ENCODE results near the gene LRP6. TPM values are rescaled to one million over a fixed set of nuclear protein-coding genes. Genes with fewer than 3 reads are reported as not detected.
A peak's percentile ranks its signal among the peaks of the same experiment; 100 is the strongest.

LRP6 gene
- total and polyA plus RNA-seq, 2 of the 8 experiments (the other 6 are each of a cell fraction or from before 2014, with no cell fraction given), result 53.6 to 73.2 TPM

DNA sequence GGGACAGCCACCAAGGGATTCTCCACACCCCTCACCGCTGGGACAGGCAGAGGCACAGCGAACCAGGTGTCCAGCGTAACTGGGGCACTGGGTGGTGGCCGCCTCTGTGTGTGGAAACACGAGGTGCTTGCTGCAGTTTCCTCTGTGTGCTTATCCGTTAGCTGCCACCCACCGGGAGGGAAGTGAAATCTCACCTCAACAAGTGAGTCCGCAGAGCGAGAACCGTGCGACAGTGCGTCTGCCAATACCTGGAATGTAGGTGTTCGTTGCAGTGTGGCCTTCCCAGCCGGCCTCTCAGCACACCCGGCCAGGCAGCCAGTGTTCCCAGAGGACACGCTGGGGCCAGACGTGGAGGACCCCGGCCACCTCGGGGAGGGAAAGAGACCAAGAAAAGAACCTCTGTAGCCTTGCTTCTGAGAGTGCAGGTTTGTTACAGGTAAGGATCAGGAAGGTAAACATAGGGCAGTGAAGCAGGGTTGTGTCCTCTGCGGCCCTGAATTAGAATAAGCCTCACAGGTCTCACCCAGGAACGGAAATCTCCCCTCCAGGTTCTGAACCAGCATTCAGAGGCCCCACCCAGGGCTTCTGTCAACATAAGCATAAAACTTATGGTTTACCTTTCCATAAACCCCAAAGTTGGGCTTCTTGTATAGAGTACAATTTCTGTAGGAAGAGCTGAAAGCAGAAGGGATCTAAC lies 194.6 kb downstream of the LRP6 start:
- CTCF ChIA-PET (ENCODE audit: partially characterized antibody), result interaction anchor here (0.7 to 3.1 kb wide), 9 partner anchors 15 to 304 kb away, joined by 3 to 11 read pairs (median 3); no protein-coding TSS in a partner anchor
- WGBS, 2 experiments (ENCODE audit: extremely low coverage in 1 of 2, insufficient coverage in 1 of 2, insufficient read length in 1 of 2, insufficient replicate concordance in 2 of 2, low coverage in 1 of 2, low lambda C conversion rate in 2 of 2, missing lambda C conversion rate in 1 of 2), result 81% methylated on average over 19 of the region's 21 CpGs; no CpG with 5 or more reads in 1 of the 2 experiments
- no peak for TF ChIP-seq BACH1 (IDR thresholded peaks at IDR 0.05; ENCODE audit: low read length)
- TF ChIP-seq EGR1 (IDR thresholded peaks at IDR 0.05; ENCODE audit: borderline replicate concordance, low read depth, low read length), result no peak
- TF ChIP-seq CEBPB (IDR thresholded peaks at IDR 0.05; ENCODE audit: low read depth, low read length), result no peak
- TF ChIP-seq YY1 (IDR thresholded peaks at IDR 0.05; ENCODE audit: low read depth, low read length), result no peak
- no peak for TF ChIP-seq RFX5 (IDR thresholded peaks at IDR 0.05; ENCODE audit: borderline replicate concordance, low read depth, low read length)
- TF ChIP-seq SIRT6 (IDR thresholded peaks at IDR 0.05; ENCODE audit: low read length), result no peak
- no peak for TF ChIP-seq MAFK (IDR thresholded peaks at IDR 0.05; ENCODE audit: low read depth, low read length)
- no peak for TF ChIP-seq CHD2 (IDR thresholded peaks at IDR 0.05; ENCODE audit: low read length)
- no peak for TF ChIP-seq TAF1 (IDR thresholded peaks at IDR 0.05; ENCODE audit: low read depth, low read length)
- TF ChIP-seq SP4 (IDR thresholded peaks at IDR 0.05; ENCODE audit: low read length), result no peak
- TF ChIP-seq EP300 (IDR thresholded peaks at IDR 0.05; ENCODE audit: borderline replicate concordance in 1 of 2, low read depth in 2 of 2, low read length in 2 of 2), result no peak
- no peak for TF ChIP-seq ZNF274 (IDR thresholded peaks at IDR 0.05; ENCODE audit: borderline replicate concordance, extremely low read depth, low read length)
- no peak for TF ChIP-seq BCL11A (IDR thresholded peaks at IDR 0.05; ENCODE audit: low read depth in 2 of 2, low read length in 2 of 2)

More for the DNA sequence above, 194.6 kb downstream of the LRP6 start:
- Histone ChIP-seq H4K5ac (ENCODE audit: insufficient read length, low read depth, low read length) (no peak overlapping the region), H2BK12ac (ENCODE audit: low read depth, low read length) (peak overlapping the region; percentile 18; the same call in 1 of the 2 replicates), H3K18ac (ENCODE audit: extremely low read depth, low read length) (peak overlapping the region; percentile 43; the same call in 1 of the 2 replicates), H3K27me3 (replicated peaks in 1 of 4; ENCODE audit: control insufficient read depth in 3 of 4, extremely low read depth in 1 of 4, insufficient read depth in 3 of 4, low read length in 3 of 4) (no peaks in the 10 kb centered on the region), H4K20me1 (replicated peaks in 1 of 2; ENCODE audit: control insufficient read depth in 1 of 2, insufficient read depth in 2 of 2, low read length in 2 of 2) (no peaks in the 10 kb centered on the region), H2AK5ac (ENCODE audit: low read depth, low read length) (peak overlapping the region; percentile 29; the same call in 1 of the 2 replicates), H4K91ac (replicated peaks; ENCODE audit: insufficient read length, low read length) (peak overlapping the region; percentile 25), H3K23me2 (ENCODE audit: low read depth, low read length) (no peaks in the 10 kb centered on the region), H4K8ac (ENCODE audit: extremely low read depth, insufficient read depth, low read length) (no peak overlapping the region), H3K36me3 (ENCODE audit: control insufficient read depth in 2 of 4, insufficient read depth in 4 of 4, low read length in 3 of 4) (no peaks in the 10 kb centered on the region), H3K27ac (ENCODE audit: low read depth, low read length) (peak overlapping the region; percentile 43), H2AFZ (ENCODE audit: low read length) (peak overlapping the region; percentile 3), H3K4me1 (replicated peaks in 1 of 4; ENCODE audit: control insufficient read depth in 3 of 4, insufficient read depth in 4 of 4, low read length in 3 of 4) (peaks cover 0 to 10% (median 6%) of the 10 kb centered on the region in 4 experiments; a peak in 6 of 7 replicates), H3K79me2 (ENCODE audit: control insufficient read depth in 1 of 2, insufficient read depth in 2 of 2, low read length in 2 of 2) (no peaks in the 10 kb centered on the region), H3K9ac (replicated peaks in 1 of 4; ENCODE audit: extremely low read depth in 1 of 4, low read depth in 3 of 4, low read length in 3 of 4) (no peak overlapping the region), H2BK15ac (ENCODE audit: low read length) (no peak overlapping the region; the same call in 1 of the 2 replicates), H2BK5ac (ENCODE audit: low read depth, low read length) (peak overlapping the region; percentile 64; the same call in 1 of the 2 replicates), H2BK20ac (ENCODE audit: low read length) (peak overlapping the region; percentile 6; the same call in 1 of the 2 replicates), H3K4me3 (ENCODE audit: extremely low read depth in 1 of 4, insufficient read depth in 2 of 4, low read depth in 3 of 4, low read length in 4 of 4) (no peak overlapping the region), H2BK120ac (replicated peaks; ENCODE audit: low read depth, low read length) (no peak overlapping the region), H3K79me1 (ENCODE audit: low read depth, low read length) (no peaks in the 10 kb centered on the region), H3K23ac (ENCODE audit: insufficient read length) (no peak overlapping the region), H3K9me3 (ENCODE audit: insufficient read depth in 2 of 2, low read depth in 1 of 2, low read length in 1 of 2) (no peaks in the 10 kb centered on the region), H3K56ac (replicated peaks; ENCODE audit: insufficient read length, low read depth, low read length) (no peak overlapping the region), H3K14ac (ENCODE audit: insufficient read length) (no peak overlapping the region), H3K4me2 (ENCODE audit: insufficient read depth in 1 of 2, low read depth in 2 of 2, low read length in 2 of 2) (no peak overlapping the region), H3K4ac (replicated peaks; ENCODE audit: insufficient read length, low read depth, low read length) (no peak overlapping the region)
- POLR2A ChIA-PET (ENCODE audit: partially characterized antibody), result interaction anchor here (0.8 kb wide), 2 partner anchors 15 to 194 kb away, joined by 3 read pairs; partner anchors contain the start of gene LRP6
- FAIRE-seq (no peak), DNase-seq (ENCODE audit: low read depth in 1 of 2, low spot score in 2 of 2) (no peak)

Measured in H1 (cell line).